ENCODE data around the gene GARIN5A.

GARIN5A gene

GRCh38 chr19:50460161-50460765, 16.4 kb downstream of the GARIN5A start:
- Histone ChIP-seq H3K79me2 (ENCODE audit: insufficient read depth, low read depth) (no peaks in the 10 kb centered on the region), H3K27me3 (ENCODE audit: insufficient read depth, low read depth) (peaks cover 47% of the 10 kb centered on the region), H3K4me1 (ENCODE audit: low read depth, poor library complexity, severe bottlenecking) (no peaks in the 10 kb centered on the region), H3K36me3 (ENCODE audit: insufficient read depth) (no peaks in the 10 kb centered on the region), H3K4me3 (IDR thresholded peaks at IDR 0.05; ENCODE audit: insufficient read depth, low read depth, low read length) (no peak overlapping the region), H3K27ac (no peak overlapping the region), H4K20me1 (ENCODE audit: insufficient read depth) (no peaks in the 10 kb centered on the region), H2AFZ (ENCODE audit: low read depth) (0 out of 2 replicates have a peak overlapping the region, but pooled peaks have one; percentile 26), H3K4me2 (no peak overlapping the region), H3K9ac (no peak overlapping the region)
- TF ChIP-seq CTCF (conservative IDR thresholded peaks at IDR 0.05; ENCODE audit: low read depth, low read length): no peak

- Histone ChIP-seq H2AFZ (ENCODE audit: low read depth) (no peak overlapping the region), H3K79me2 (ENCODE audit: insufficient read depth, low read depth) (no peaks in the 10 kb centered on the region), H4K20me1 (ENCODE audit: insufficient read depth) (no peaks in the 10 kb centered on the region), H3K27ac (no peak overlapping the region), H3K4me2 (no peak overlapping the region), H3K4me3 (IDR thresholded peaks at IDR 0.05; ENCODE audit: insufficient read depth, low read depth, low read length) (no peak overlapping the region), H3K36me3 (ENCODE audit: insufficient read depth) (no peaks in the 10 kb centered on the region), H3K9ac (no peak overlapping the region), H3K27me3 (ENCODE audit: insufficient read depth, low read depth) (peaks cover 48% of the 10 kb centered on the region), H3K4me1 (ENCODE audit: low read depth, poor library complexity, severe bottlenecking) (no peaks in the 10 kb centered on the region)
- TF ChIP-seq CTCF (conservative IDR thresholded peaks at IDR 0.05; ENCODE audit: low read depth, low read length): no peak
These were observed 17.0 kb downstream of the GARIN5A start for GRCh38 chr19:50459638-50460037.

- Histone ChIP-seq H3K36me3 (ENCODE audit: insufficient read depth) (no peaks in the 10 kb centered on the region), H2AFZ (ENCODE audit: low read depth) (no peak overlapping the region), H3K27ac (no peak overlapping the region), H3K79me2 (ENCODE audit: insufficient read depth, low read depth) (no peaks in the 10 kb centered on the region), H4K20me1 (ENCODE audit: insufficient read depth) (no peaks in the 10 kb centered on the region), H3K9ac (no peak overlapping the region), H3K4me1 (ENCODE audit: low read depth, poor library complexity, severe bottlenecking) (no peaks in the 10 kb centered on the region), H3K4me2 (no peak overlapping the region), H3K27me3 (ENCODE audit: insufficient read depth, low read depth) (peaks cover 48% of the 10 kb centered on the region), H3K4me3 (IDR thresholded peaks at IDR 0.05; ENCODE audit: insufficient read depth, low read depth, low read length) (no peak overlapping the region)
- no peak for TF ChIP-seq CTCF (conservative IDR thresholded peaks at IDR 0.05; ENCODE audit: low read depth, low read length)
These were observed 17.6 kb downstream of the GARIN5A start for GRCh38 chr19:50459067-50459456.

- Histone ChIP-seq H2AFZ (ENCODE audit: low read depth) (no peak overlapping the region), H3K36me3 (ENCODE audit: insufficient read depth) (no peaks in the 10 kb centered on the region), H3K27ac (no peak overlapping the region), H3K9ac (no peak overlapping the region), H3K4me1 (ENCODE audit: low read depth, poor library complexity, severe bottlenecking) (no peaks in the 10 kb centered on the region), H4K20me1 (ENCODE audit: insufficient read depth) (no peaks in the 10 kb centered on the region), H3K4me2 (no peak overlapping the region), H3K27me3 (ENCODE audit: insufficient read depth, low read depth) (peaks cover 47% of the 10 kb centered on the region), H3K4me3 (IDR thresholded peaks at IDR 0.05; ENCODE audit: insufficient read depth, low read depth, low read length) (no peak overlapping the region), H3K79me2 (ENCODE audit: insufficient read depth, low read depth) (no peaks in the 10 kb centered on the region)
- TF ChIP-seq CTCF (conservative IDR thresholded peaks at IDR 0.05; ENCODE audit: low read depth, low read length): no peak
These were observed 18.1 kb downstream of the GARIN5A start for GRCh38 chr19:50458396-50459066.

Data from KMS-11 (cell line).